Endothelial cell of umbilical vein (primary cell): ENCODE data around the gene RTP3. TPM values are rescaled to one million over a fixed set of nuclear protein-coding genes. Genes with fewer than 3 reads are reported as not detected.

Source experiments
- BruUV-seq: library from RNA; stranded (reverse); fragments of 400-500 nt; replicated peaks from 2 replicates; lab custom pipeline; 2021; lab: Mats Ljungman, UMichigan
- CTCF ChIA-PET: fragments of 300-600, 350-600 bp; sonication (Branson Sonifier 250); formaldehyde crosslinking; loops from one replicate; lab custom pipeline; 2021; ENCODE audit warnings: antibody characterized with exemption, inconsistent platforms; lab: Charles Lee
- POLR2A ChIA-PET: fragments of 300-600, 350-600 bp; sonication (Branson Sonifier 250); formaldehyde crosslinking; loops from one replicate; lab custom pipeline; 2021; ENCODE audit warnings: antibody characterized with exemption, inconsistent platforms; lab: Charles Lee
- DNase-seq: peaks from one replicate; pipeline ENCODE4 v3.0.0-alpha.2; 2011; ENCODE audit warnings: low read depth, low spot score
- FAIRE-seq: peaks from 2 replicates; lab custom pipeline; 2011; peaks lifted over from hg19 to GRCh38; lab: Jason Lieb, UNC
- H2AFZ ChIP-seq: 2 replicates; pipeline ENCODE4 v1.6.0; 2012; ENCODE audit warnings: low read depth, low read length, control low read depth, inconsistent platforms
- H3K27ac ChIP-seq: 2 replicates; pipeline ENCODE4 v1.5.1; 2011; ENCODE audit warnings: low read depth, mild to moderate bottlenecking, control low read depth, low read length, moderate library complexity; ENCODE audit not compliant: insufficient read depth
- H3K27me3 ChIP-seq, 2 experiments: 2 replicates each; pipeline versions ENCODE4 v1.6.0 to v1.6.1; 2011; ENCODE audit warnings: low read length in 2 of 2, mixed read lengths in 1 of 2; ENCODE audit not compliant: control insufficient read depth in 2 of 2, insufficient read depth in 2 of 2
- H3K36me3 ChIP-seq, 2 experiments: 2 replicates in 1 of 2; 3 replicates in 1 of 2; pipeline ENCODE4 v1.5.1; 2011; ENCODE audit warnings: low read length in 2 of 2, mild to moderate bottlenecking in 1 of 2, moderate library complexity in 1 of 2; ENCODE audit not compliant: control insufficient read depth in 2 of 2, insufficient read depth in 2 of 2; ENCODE audit errors: extremely low read depth in 1 of 2
- H3K4me1 ChIP-seq: 3 replicates; pipeline ENCODE4 v1.5.1; 2011; ENCODE audit warnings: mild to moderate bottlenecking, low read length; ENCODE audit not compliant: control insufficient read depth, insufficient read depth; ENCODE audit errors: extremely low read depth
- H3K4me2 ChIP-seq: 2 replicates; pipeline ENCODE4 v1.6.1; 2011; ENCODE audit warnings: low read length, control low read depth, mixed read lengths; ENCODE audit not compliant: insufficient read depth
- H3K4me3 ChIP-seq, 3 experiments: fragments of 200-600 bp in 1 of 3; sonication (generic), shearing (Covaris generic) in 1 of 3; replicated peaks in 1 of 3; 2 replicates each; pipeline ENCODE4 v1.5.1; 2011 to 2016; ENCODE audit warnings: control low read depth in 3 of 3, low read length in 3 of 3, mild to moderate bottlenecking in 2 of 3, inconsistent platforms in 1 of 3, low read depth in 1 of 3, moderate library complexity in 1 of 3; ENCODE audit not compliant: insufficient read depth in 1 of 3
- H3K79me2 ChIP-seq: 2 replicates; pipeline ENCODE4 v1.6.0; 2012; ENCODE audit warnings: low read length, inconsistent platforms; ENCODE audit not compliant: control insufficient read depth, insufficient read depth
- H3K9ac ChIP-seq: replicated peaks from 2 replicates; pipeline ENCODE3; 2011; ENCODE audit warnings: low read length, control low read depth; ENCODE audit not compliant: insufficient read depth; ENCODE audit errors: extremely low read depth
- H3K9me1 ChIP-seq: replicated peaks from 3 replicates; pipeline ENCODE4 v1.6.0; 2011; ENCODE audit warnings: mild to moderate bottlenecking, low read length; ENCODE audit not compliant: control insufficient read depth, insufficient read depth; ENCODE audit errors: extremely low read depth
- H3K9me3 ChIP-seq: replicated peaks from 2 replicates; pipeline ENCODE4 v1.5.1; 2012; ENCODE audit warnings: low read length, inconsistent platforms; ENCODE audit not compliant: control insufficient read depth, insufficient read depth
- H4K20me1 ChIP-seq: replicated peaks from 2 replicates; pipeline ENCODE3; 2011; ENCODE audit warnings: mild to moderate bottlenecking, low read length; ENCODE audit not compliant: control insufficient read depth, insufficient read depth; ENCODE audit errors: extremely low read depth
- CTCF ChIP-seq, 2 donors: IDR thresholded peaks; 1 replicate in 1 of 2; 2 replicates in 1 of 2; pipeline ENCODE4 v1.5.1; 2011; ENCODE audit warnings: low read length in 2 of 2, mild to moderate bottlenecking in 2 of 2, moderate library complexity in 2 of 2, control low read depth in 1 of 2, inconsistent platforms in 1 of 2, low read depth in 1 of 2; ENCODE audit not compliant: insufficient read depth in 1 of 2; ENCODE audit errors: extremely low read depth in 1 of 2
- EZH2 ChIP-seq: IDR thresholded peaks from 2 replicates; pipeline ENCODE4 v1.6.1; 2012; ENCODE audit warnings: borderline replicate concordance, low read depth, mild to moderate bottlenecking, moderate library complexity, low read length, inconsistent platforms; ENCODE audit not compliant: severe bottlenecking
- FOS ChIP-seq: IDR thresholded peaks from 2 replicates; pipeline ENCODE4 v1.6.1; 2011; ENCODE audit warnings: mild to moderate bottlenecking, low read length, moderate library complexity, borderline replicate concordance; ENCODE audit not compliant: insufficient read depth
- JUN ChIP-seq: IDR thresholded peaks from 2 replicates; pipeline ENCODE4 v1.6.1; 2011; ENCODE audit warnings: borderline replicate concordance, low read depth; ENCODE audit not compliant: insufficient read length, insufficient read depth
- MAX ChIP-seq: IDR thresholded peaks from 2 replicates; pipeline ENCODE4 v1.6.1; 2011; ENCODE audit not compliant: insufficient read depth, insufficient read length
- MYC ChIP-seq: IDR thresholded peaks from one replicate; pipeline ENCODE4 v1.6.1; 2011; ENCODE audit warnings: mild to moderate bottlenecking, low read depth, low read length
- POLR2A ChIP-seq: IDR thresholded peaks from 2 replicates; pipeline ENCODE4 v1.6.1; 2012; ENCODE audit warnings: low read depth, mild to moderate bottlenecking, control low read depth, low read length
- POLR2AphosphoS5 ChIP-seq: IDR thresholded peaks from 2 replicates; pipeline ENCODE4 v1.6.1; 2012; ENCODE audit warnings: low read depth, mild to moderate bottlenecking, control low read depth, low read length, moderate library complexity; ENCODE audit not compliant: insufficient read depth
- dilution Hi-C: fragments of 300-500 bp; cut with MboI; formaldehyde crosslinking; loops from one replicate; pipeline ENCODE4 v1.15.0; 2019; ENCODE audit warnings: low sequenced_read_pairs; ENCODE audit not compliant: extremely low pct_ligation_motif_present
- intact Hi-C: fragments of 100-400 bp; cut with micrococcal nuclease; formaldehyde crosslinking; loops from one replicate; pipeline ENCODE4 v1.10.0; 2022
- polyA plus RNA-seq, 4 experiments: library from polyadenylated mRNA; depleted of rRNA in 3 of 4; stranded (reverse) in 3 of 4; unstranded in 1 of 4; fragments of >200 nt; gene quantifications; 2 replicates each; pipeline versions ENCODE4 v1.2.1 to v1.2.3, GENCODE V29; 2011 to 2012; ENCODE audit warnings: missing spikeins in 1 of 4
- total RNA-seq: library from RNA; stranded (reverse); gene quantifications from 2 replicates; pipeline ENCODE4 v1.2.3, GENCODE V29; 2021

RTP3 gene
- total and polyA plus RNA-seq, 2 donors (not counting 3 experiments of a cell fraction or from before 2014, with no cell fraction given) = 0.06 TPM; not detected in 1

GRCh38 chr3:46471371-46471914 is 26.3 kb upstream of the RTP3 start:
- Histone ChIP-seq H3K9me3 (no peaks in the 10 kb centered on the region), H3K79me2 (no peaks in the 10 kb centered on the region), H4K20me1 (no peaks in the 10 kb centered on the region), H3K36me3 (no peaks in the 10 kb centered on the region), H3K9me1 (no peaks in the 10 kb centered on the region), H3K4me2 (no peak overlapping the region), H3K4me1 (no peaks in the 10 kb centered on the region), H3K4me3 (no peak overlapping the region), H3K27ac (no peak overlapping the region), H3K27me3 (peaks cover 5 to 6% of the 10 kb centered on the region in 2 experiments), H2AFZ (no peak overlapping the region), H3K9ac (no peak overlapping the region)
- ChIA-PET CTCF (interaction anchor here (1.0 to 1.4 kb wide), 3 partner anchors 18 to 87 kb away, joined by 3 to 7 read pairs (median 3); no protein-coding TSS in a partner anchor), POLR2A (no interaction called here)
- BruUV-seq = no TSS peak
- dilution Hi-C loops (no loop called here), intact Hi-C loops (no loop called here)
- no peak for DNase-seq
- no peak for FAIRE-seq
- TF ChIP-seq CTCF (IDR thresholded peaks at IDR 0.05; ENCODE audit: extremely low read depth in 1 of 2, insufficient read depth in 1 of 2, low read depth in 1 of 2, low read length in 2 of 2) (no peak), MYC (no peak), MAX (no peak), FOS (no peak), JUN (no peak), POLR2A (no peak), EZH2 (no peak), POLR2AphosphoS5 (no peak)
